ENCODE measurements around the gene SGK2. TPM values are rescaled to one million over a fixed set of nuclear protein-coding genes. Genes with fewer than 3 reads are reported as not detected.
A peak's percentile ranks its signal among the peaks of the same experiment; 100 is the strongest.

SGK2 gene
- total RNA-seq, 2 experiments from 2014 or later: 0.41 to 0.48 TPM

DNA sequence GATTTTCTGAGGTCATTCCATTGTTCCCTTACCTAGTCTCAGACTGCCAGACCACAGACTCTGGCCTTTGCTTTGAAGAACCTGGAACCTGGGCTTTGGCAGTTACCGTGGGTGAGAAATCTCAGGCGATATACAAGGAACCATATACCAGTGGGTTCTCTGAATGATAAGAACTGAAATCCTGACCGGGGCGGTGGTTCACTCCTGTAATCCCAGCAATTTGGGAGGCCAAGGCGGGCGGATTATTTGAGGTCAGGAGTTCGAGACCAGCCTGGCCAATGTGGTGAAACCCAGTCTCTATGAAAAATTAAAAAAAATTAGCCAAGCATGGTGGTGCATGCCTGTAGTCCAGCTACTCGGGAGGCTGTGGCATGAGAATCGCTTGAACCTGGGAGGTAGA is 14.3 kb upstream of the SGK2 start:
- Histone ChIP-seq H3K4me1 (ENCODE audit: insufficient read depth, low read length, poor library complexity, severe bottlenecking) (no peaks in the 10 kb centered on the region), H2AFZ (ENCODE audit: low read length) (no peak overlapping the region), H3K4me2 (ENCODE audit: low read length) (no peak overlapping the region), H4K20me1 (ENCODE audit: insufficient read depth, low read length) (no peaks in the 10 kb centered on the region), H3K9me3 (ENCODE audit: low read length) (no peaks in the 10 kb centered on the region), H3K27ac (ENCODE audit: low read depth, low read length, poor library complexity, severe bottlenecking) (no peak overlapping the region), H3K4me3 (ENCODE audit: low read depth, low read length, poor library complexity, severe bottlenecking) (no peak overlapping the region), H3K36me3 (ENCODE audit: insufficient read depth, low read length) (no peaks in the 10 kb centered on the region; the same call in 1 of the 2 replicates), H3K9me2 (ENCODE audit: insufficient read depth, low read length) (no peaks in the 10 kb centered on the region), H3K79me2 (ENCODE audit: insufficient read depth, low read depth, low read length) (no peaks in the 10 kb centered on the region)
- no peak for DNase-seq (ENCODE audit: low spot score)
- ChIA-PET CTCF (ENCODE audit: unreplicated experiment) (no interaction called here), POLR2A (interaction anchor here (0.6 kb wide), 1 partner anchor 540 kb away, joined by 3 read pairs; no protein-coding TSS in a partner anchor)
- BruUV-seq (replicated peaks): no TSS peak
- intact Hi-C loops (cut with micrococcal nuclease; ENCODE audit: unreplicated experiment): no loop called here
- TF ChIP-seq EZH2phosphoT487 (IDR thresholded peaks at IDR 0.05; ENCODE audit: borderline replicate concordance, low read depth, low read length): no peak
- TF ChIP-seq, protein P1, sequence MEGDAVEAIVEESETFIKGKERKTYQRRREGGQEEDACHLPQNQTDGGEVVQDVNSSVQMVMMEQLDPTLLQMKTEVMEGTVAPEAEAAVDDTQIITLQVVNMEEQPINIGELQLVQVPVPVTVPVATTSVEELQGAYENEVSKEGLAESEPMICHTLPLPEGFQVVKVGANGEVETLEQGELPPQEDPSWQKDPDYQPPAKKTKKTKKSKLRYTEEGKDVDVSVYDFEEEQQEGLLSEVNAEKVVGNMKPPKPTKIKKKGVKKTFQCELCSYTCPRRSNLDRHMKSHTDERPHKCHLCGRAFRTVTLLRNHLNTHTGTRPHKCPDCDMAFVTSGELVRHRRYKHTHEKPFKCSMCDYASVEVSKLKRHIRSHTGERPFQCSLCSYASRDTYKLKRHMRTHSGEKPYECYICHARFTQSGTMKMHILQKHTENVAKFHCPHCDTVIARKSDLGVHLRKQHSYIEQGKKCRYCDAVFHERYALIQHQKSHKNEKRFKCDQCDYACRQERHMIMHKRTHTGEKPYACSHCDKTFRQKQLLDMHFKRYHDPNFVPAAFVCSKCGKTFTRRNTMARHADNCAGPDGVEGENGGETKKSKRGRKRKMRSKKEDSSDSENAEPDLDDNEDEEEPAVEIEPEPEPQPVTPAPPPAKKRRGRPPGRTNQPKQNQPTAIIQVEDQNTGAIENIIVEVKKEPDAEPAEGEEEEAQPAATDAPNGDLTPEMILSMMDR (conservative IDR thresholded peaks at IDR 0.05; ENCODE audit: low read length): no peak

DNA sequence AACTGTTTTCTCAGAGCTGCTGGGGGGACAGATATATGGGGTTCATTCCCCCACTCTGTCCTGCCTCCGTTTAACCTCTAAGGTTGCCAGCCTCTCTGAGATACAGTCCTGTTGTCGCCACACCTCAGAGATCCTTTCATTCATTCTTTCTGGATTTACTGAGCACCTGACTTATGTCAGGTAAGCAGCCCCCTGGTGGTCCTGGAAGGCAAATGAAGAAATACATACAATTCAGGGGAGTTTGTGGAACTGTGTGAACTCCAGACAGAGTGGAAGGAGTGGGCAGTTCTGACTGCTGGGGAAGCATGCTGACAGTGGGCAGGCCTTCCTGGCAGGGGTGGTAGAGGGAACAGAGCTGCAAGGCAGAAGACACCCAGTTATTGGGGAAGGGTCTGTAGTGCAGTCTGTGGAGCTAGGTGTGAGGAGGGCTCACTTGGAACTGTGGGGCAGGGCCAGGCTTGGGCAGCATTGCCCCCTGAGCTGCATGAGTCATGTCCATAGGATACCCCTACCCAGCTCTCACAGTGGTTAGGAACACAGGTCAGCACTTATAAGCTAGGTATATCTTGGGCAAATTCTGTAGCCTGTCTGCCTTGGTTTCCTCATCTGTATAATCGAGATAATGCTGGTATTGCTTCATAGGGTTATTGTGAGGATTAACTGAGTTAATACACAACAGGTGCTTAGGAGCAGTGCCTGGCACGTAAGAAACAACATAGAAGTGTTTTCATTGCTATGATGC is 12.8 kb upstream of the SGK2 start:
- Histone ChIP-seq H3K4me2 (ENCODE audit: low read length) (no peak overlapping the region), H3K9me3 (ENCODE audit: low read length) (no peaks in the 10 kb centered on the region), H3K9me2 (ENCODE audit: insufficient read depth, low read length) (no peaks in the 10 kb centered on the region), H3K4me3 (ENCODE audit: low read depth, low read length, poor library complexity, severe bottlenecking) (no peak overlapping the region), H3K27ac (ENCODE audit: low read depth, low read length, poor library complexity, severe bottlenecking) (no peak overlapping the region), H2AFZ (ENCODE audit: low read length) (no peak overlapping the region), H3K79me2 (ENCODE audit: insufficient read depth, low read depth, low read length) (no peaks in the 10 kb centered on the region), H3K4me1 (ENCODE audit: insufficient read depth, low read length, poor library complexity, severe bottlenecking) (no peaks in the 10 kb centered on the region), H4K20me1 (ENCODE audit: insufficient read depth, low read length) (no peaks in the 10 kb centered on the region), H3K36me3 (ENCODE audit: insufficient read depth, low read length) (no peaks in the 10 kb centered on the region; the same call in 1 of the 2 replicates)
- DNase-seq (ENCODE audit: low spot score): peak; percentile 26
- POLR2A ChIA-PET: no interaction called here
- TF ChIP-seq, protein P1 (conservative IDR thresholded peaks at IDR 0.05; ENCODE audit: low read length): peak; percentile 55
- no peak for TF ChIP-seq EZH2phosphoT487 (IDR thresholded peaks at IDR 0.05; ENCODE audit: borderline replicate concordance, low read depth, low read length)
- BruUV-seq (replicated peaks): no TSS peak
- CTCF ChIA-PET (ENCODE audit: unreplicated experiment): interaction anchor here (0.5 to 0.7 kb wide), 2 partner anchors 14 to 294 kb away, joined by 3 to 6 read pairs; no protein-coding TSS in a partner anchor
- intact Hi-C loops (cut with micrococcal nuclease; ENCODE audit: unreplicated experiment): no loop called here

DNA sequence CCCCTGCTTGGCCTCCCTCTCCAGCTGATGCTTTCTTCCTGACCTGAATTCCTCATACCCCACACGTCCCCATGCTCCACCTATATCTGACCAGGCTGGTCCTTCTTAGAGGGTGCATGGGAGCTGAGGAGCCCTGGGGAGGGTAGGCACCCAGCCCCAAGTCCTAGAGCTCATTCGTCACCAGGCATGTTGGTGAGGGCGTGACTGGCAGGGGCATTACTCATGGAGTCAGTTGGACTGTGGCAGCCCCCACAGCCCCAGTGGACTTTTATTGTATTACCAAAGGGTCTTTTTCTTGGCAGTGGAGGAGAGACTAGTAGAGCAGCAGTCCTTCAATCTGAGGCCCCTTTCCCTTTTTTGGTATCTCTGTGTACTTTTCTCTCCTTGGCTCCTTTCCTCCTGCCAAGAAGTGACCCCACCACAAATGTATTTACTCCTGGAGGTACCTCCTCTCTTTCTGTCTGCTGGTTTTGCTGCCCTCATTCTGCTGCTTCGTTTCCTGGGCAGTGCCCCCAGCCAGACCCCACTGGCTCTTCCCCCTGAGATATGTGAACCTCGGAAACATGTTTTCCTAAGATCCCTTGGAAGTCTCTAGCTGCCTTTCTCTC is 10.4 kb upstream of the SGK2 start:
- TF ChIP-seq EZH2phosphoT487 (IDR thresholded peaks at IDR 0.05; ENCODE audit: borderline replicate concordance, low read depth, low read length): no peak
- TF ChIP-seq, protein P1 (conservative IDR thresholded peaks at IDR 0.05; ENCODE audit: low read length): no peak
- ChIA-PET CTCF (ENCODE audit: unreplicated experiment) (no interaction called here), POLR2A (interaction anchor here (0.5 to 0.7 kb wide), 2 partner anchors 11 to 318 kb away, joined by 3 read pairs; no protein-coding TSS in a partner anchor)
- Histone ChIP-seq H3K9me3 (ENCODE audit: low read length) (no peaks in the 10 kb centered on the region), H3K4me3 (ENCODE audit: low read depth, low read length, poor library complexity, severe bottlenecking) (no peak overlapping the region), H3K79me2 (ENCODE audit: insufficient read depth, low read depth, low read length) (no peaks in the 10 kb centered on the region), H3K27ac (ENCODE audit: low read depth, low read length, poor library complexity, severe bottlenecking) (no peak overlapping the region), H4K20me1 (ENCODE audit: insufficient read depth, low read length) (no peaks in the 10 kb centered on the region), H2AFZ (ENCODE audit: low read length) (no peak overlapping the region), H3K4me2 (ENCODE audit: low read length) (no peak overlapping the region), H3K36me3 (ENCODE audit: insufficient read depth, low read length) (no peaks in the 10 kb centered on the region), H3K4me1 (ENCODE audit: insufficient read depth, low read length, poor library complexity, severe bottlenecking) (no peaks in the 10 kb centered on the region), H3K9me2 (ENCODE audit: insufficient read depth, low read length) (no peaks in the 10 kb centered on the region)
- intact Hi-C loops (cut with micrococcal nuclease; ENCODE audit: unreplicated experiment): no loop called here
- DNase-seq (ENCODE audit: low spot score): no peak
- BruUV-seq (replicated peaks): no TSS peak
